WERI-Rb-1 (cell line): Measurements from ENCODE around the gene TMEM30B.

Experiments used
- DNase-seq: peaks from one replicate; pipeline ENCODE4 v3.0.0-alpha.2; 2020
- H3K27ac ChIP-seq: fragments of 250-450 bp; sonication (Bioruptor Pico); 2 replicates; pipeline ENCODE4 v1.5.1; 2020; ENCODE audit warnings: mild to moderate bottlenecking, moderate library complexity
- H3K27me3 ChIP-seq: fragments of 250-450 bp; sonication (Bioruptor Pico); 2 replicates; pipeline ENCODE4 v1.5.1; 2021; ENCODE audit warnings: mild to moderate bottlenecking, low read depth, moderate library complexity; ENCODE audit not compliant: insufficient read depth, severe bottlenecking
- H3K36me3 ChIP-seq: fragments of 250-450 bp; sonication (Bioruptor Pico); 2 replicates; pipeline ENCODE4 v1.5.1; 2020; ENCODE audit warnings: mild to moderate bottlenecking, moderate library complexity
- H3K4me3 ChIP-seq: 2 replicates; pipeline ENCODE4 v1.5.1; 2011; ENCODE audit warnings: low read depth, mild to moderate bottlenecking, control low read depth, low read length
- H3K9me3 ChIP-seq: fragments of 250-450 bp; sonication (Bioruptor Pico); 2 replicates; pipeline ENCODE4 v1.5.1; 2021; ENCODE audit warnings: mild to moderate bottlenecking, moderate library complexity; ENCODE audit not compliant: severe bottlenecking
- TF ChIP-seq, protein P1 (sequence below): IDR thresholded peaks from 2 replicates; pipeline ENCODE4 v1.5.1; 2011; ENCODE audit warnings: low read depth, mild to moderate bottlenecking, control low read depth, inconsistent platforms, low read length

The TMEM30B gene

DNA sequence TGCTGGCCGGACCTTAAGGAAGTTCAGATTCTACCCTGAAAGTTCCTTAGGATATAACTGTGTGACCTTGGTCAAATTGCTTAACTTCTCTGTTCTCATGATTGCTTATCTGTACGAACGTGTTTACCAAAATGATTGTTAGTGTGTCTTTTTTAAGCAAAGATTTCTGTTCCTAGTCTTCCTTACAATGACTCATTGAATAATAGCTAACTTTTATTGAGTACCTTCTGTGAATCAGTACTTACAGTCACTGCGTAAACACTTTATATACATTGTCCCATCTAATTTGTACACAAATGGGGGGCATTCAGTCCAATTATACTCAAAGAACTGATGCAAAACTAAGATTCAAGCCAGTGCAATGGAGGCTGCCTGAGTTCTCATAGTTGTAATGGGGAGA, 4.2 kb upstream of the TMEM30B start:
- Histone ChIP-seq H3K27me3 (no peaks in the 10 kb centered on the region), H3K27ac (no peak overlapping the region), H3K9me3 (peaks cover under 1% of the 10 kb centered on the region), H3K36me3 (no peaks in the 10 kb centered on the region), H3K4me3 (no peak overlapping the region)
- DNase-seq: no peak
- TF ChIP-seq, protein P1, sequence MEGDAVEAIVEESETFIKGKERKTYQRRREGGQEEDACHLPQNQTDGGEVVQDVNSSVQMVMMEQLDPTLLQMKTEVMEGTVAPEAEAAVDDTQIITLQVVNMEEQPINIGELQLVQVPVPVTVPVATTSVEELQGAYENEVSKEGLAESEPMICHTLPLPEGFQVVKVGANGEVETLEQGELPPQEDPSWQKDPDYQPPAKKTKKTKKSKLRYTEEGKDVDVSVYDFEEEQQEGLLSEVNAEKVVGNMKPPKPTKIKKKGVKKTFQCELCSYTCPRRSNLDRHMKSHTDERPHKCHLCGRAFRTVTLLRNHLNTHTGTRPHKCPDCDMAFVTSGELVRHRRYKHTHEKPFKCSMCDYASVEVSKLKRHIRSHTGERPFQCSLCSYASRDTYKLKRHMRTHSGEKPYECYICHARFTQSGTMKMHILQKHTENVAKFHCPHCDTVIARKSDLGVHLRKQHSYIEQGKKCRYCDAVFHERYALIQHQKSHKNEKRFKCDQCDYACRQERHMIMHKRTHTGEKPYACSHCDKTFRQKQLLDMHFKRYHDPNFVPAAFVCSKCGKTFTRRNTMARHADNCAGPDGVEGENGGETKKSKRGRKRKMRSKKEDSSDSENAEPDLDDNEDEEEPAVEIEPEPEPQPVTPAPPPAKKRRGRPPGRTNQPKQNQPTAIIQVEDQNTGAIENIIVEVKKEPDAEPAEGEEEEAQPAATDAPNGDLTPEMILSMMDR: no peak

DNA sequence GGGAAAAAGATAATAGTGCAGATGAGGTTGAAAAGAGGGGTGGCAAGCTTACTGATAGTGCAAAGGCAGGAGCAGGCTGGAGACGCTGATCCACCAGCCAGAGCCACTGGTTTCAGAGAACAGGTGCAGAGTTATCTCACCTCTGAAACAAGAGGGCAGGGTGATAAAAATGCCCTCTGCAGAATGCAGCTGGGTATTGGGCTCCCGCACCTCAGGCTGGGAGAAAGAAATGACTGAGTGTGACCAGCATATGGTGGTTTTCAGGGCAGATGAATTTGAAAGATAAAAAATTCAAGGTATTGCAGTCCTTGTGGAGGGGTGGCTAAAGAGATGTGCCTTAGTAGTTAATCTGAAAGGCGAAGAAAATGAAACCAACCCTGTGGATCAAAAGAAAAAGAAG, 2.9 kb upstream of the TMEM30B start:
- Histone ChIP-seq H3K36me3 (no peaks in the 10 kb centered on the region), H3K27me3 (no peaks in the 10 kb centered on the region), H3K4me3 (no peak overlapping the region), H3K27ac (no peak overlapping the region), H3K9me3 (peaks cover 4% of the 10 kb centered on the region)
- DNase-seq: no peak
- TF ChIP-seq, protein P1: no peak

DNA sequence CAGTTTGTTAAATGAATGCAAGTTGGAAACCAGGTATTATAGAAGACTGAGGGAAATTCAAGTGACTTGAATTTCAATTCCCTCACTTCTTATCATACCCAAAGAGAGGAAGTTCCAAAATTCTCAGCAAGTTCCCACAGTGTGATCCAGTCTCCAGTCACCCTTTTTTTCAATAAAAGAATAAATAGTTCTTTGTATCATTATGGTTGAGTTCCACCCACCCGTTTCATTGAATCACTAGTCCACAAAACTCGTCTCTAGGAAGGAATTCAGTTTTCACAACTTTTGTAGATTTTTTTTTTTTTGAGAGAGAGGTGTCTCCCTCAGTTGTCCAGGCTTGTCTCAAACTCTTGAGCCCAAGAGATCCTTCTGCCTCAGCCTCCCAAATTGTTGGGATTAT, 1.6 kb upstream of the TMEM30B start:
- Histone ChIP-seq H3K4me3 (no peak overlapping the region), H3K9me3 (peaks cover 4% of the 10 kb centered on the region), H3K27ac (no peak overlapping the region), H3K27me3 (no peaks in the 10 kb centered on the region), H3K36me3 (no peaks in the 10 kb centered on the region)
- no peak for DNase-seq
- TF ChIP-seq, protein P1: no peak

DNA sequence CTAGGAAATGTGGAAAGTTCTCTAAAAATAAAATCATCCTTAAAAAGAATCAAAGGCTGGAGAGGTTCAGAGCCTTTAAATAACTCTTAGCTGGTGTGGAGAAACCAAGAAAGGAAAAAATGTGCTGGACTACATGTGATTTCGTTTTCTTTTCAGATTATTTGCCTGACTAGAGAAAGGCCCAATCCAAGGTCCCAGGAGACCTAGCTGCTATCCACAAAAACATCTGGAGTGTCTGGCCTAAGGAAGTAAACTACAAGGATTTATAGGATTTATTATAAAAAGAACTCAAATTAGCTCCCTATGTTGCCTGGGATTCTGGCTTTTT, 774 bp upstream of the TMEM30B start:
- TF ChIP-seq, protein P1: no peak
- Histone ChIP-seq H3K27ac (no peak overlapping the region), H3K4me3 (no peak overlapping the region), H3K27me3 (no peaks in the 10 kb centered on the region), H3K9me3 (peaks cover 4% of the 10 kb centered on the region), H3K36me3 (no peaks in the 10 kb centered on the region)
- DNase-seq: no peak

DNA sequence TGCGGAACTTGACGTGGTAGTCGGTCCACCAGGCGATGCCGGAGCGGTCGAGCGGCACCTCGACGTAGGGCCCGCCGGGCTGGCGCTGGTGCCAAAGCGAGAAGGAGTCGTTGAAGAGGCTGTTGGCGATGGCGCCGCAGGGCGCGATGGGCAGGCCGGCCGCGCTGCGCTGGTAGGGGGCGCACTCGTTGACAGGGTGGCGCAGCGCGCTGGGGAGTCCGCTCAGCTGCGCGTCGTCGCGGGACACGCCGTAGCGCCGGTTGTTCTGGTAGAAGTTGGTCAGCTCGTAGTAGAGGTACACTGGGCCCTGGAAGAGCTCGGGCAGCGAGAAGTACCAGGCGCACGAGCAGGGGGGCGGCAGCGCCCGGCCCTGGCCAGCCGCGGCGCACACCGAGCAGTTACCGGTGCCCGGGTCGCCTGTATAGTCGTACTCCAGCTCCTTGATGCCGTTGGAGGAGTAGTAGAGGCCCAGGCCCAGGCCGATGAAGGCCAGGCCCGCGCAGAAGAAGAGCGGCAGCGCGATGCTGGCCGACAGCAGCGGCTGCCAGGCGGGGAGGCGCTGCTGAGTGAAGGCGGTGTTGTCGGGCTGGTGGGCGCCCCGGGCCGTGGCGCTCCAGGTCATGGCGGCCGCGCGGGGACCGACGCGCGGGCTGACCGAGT, 482 bp downstream of the TMEM30B start:
- no peak overlapping the region for H3K4me3 ChIP-seq
- no peak for DNase-seq
- no peak overlapping the region for H3K27ac ChIP-seq
- TF ChIP-seq, protein P1: no peak
- peaks cover 4% of the 10 kb centered on the region for H3K9me3 ChIP-seq
- H3K27me3 ChIP-seq: no peaks in the 10 kb centered on the region
- no peaks in the 10 kb centered on the region for H3K36me3 ChIP-seq

DNA sequence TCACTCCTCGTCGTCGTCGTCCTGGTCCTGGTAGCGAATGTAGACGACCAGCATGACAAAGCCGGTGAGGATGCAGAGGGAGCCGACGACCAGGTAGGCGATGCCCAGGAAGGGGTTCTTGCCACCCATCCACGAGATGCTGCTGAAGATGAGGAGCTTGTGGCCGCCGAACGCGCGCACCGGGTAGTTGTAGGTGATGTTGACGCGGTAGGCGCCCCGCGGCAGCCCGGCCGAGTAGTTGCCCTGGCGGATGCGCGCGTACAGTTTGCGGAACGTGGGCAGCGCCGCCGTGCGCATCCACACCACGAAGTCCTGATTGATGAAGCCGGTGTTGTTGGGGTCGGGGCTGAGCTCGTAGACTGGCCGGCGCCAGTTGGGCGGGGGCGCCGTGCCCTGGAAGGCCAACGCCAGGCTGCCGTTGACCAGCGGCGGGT, 1.0 kb downstream of the TMEM30B start:
- TF ChIP-seq, protein P1: no peak
- peaks cover 4% of the 10 kb centered on the region for H3K9me3 ChIP-seq
- H3K4me3 ChIP-seq: no peak overlapping the region
- no peak overlapping the region for H3K27ac ChIP-seq
- no peaks in the 10 kb centered on the region for H3K36me3 ChIP-seq
- DNase-seq: no peak
- H3K27me3 ChIP-seq: no peaks in the 10 kb centered on the region
